ENCODE results near the gene MCM10. TPM values are rescaled to one million over a fixed set of nuclear protein-coding genes. Genes with fewer than 3 reads are reported as not detected.

The MCM10 gene
- total and polyA plus RNA-seq, 2 donors from 2014 or later: 0.50 TPM; not detected in 1

DNA sequence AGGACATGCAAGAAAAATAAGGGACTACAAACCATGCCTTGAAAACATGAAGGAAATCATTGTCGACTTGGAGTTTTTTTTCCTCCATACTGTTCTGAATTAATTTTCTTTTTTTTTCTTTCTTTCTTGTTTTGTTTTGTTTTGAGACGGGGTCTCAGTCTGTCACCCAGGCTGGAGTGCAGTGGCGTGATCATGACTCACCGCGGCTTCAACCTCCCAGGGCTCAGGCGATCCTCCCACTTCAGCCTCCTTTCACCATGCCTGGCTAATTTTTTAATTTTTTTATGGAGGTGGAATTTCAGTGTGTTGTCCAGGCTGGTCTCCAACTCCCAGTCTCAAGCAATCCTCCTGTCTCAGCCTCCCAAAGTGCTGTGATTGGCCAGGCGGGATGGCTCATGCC, 61.2 kb downstream of the MCM10 start:
- DNase-seq: peak in 1 of 5 donors; percentile 5
- no peaks in the 10 kb centered on the region for H3K27me3 ChIP-seq (ENCODE audit: control insufficient read depth, insufficient read depth, low read length)
- TF ChIP-seq, protein P1, sequence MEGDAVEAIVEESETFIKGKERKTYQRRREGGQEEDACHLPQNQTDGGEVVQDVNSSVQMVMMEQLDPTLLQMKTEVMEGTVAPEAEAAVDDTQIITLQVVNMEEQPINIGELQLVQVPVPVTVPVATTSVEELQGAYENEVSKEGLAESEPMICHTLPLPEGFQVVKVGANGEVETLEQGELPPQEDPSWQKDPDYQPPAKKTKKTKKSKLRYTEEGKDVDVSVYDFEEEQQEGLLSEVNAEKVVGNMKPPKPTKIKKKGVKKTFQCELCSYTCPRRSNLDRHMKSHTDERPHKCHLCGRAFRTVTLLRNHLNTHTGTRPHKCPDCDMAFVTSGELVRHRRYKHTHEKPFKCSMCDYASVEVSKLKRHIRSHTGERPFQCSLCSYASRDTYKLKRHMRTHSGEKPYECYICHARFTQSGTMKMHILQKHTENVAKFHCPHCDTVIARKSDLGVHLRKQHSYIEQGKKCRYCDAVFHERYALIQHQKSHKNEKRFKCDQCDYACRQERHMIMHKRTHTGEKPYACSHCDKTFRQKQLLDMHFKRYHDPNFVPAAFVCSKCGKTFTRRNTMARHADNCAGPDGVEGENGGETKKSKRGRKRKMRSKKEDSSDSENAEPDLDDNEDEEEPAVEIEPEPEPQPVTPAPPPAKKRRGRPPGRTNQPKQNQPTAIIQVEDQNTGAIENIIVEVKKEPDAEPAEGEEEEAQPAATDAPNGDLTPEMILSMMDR (IDR thresholded peaks at IDR 0.05; ENCODE audit: borderline replicate concordance, extremely low read depth, insufficient read depth): no peak
- H3K4me3 ChIP-seq (ENCODE audit: low read length in 3 of 3): no peak overlapping the region
- no peaks in the 10 kb centered on the region for H3K9me3 ChIP-seq (ENCODE audit: control insufficient read depth in 2 of 3, insufficient read depth in 1 of 3, low read length in 3 of 3)
- intact Hi-C loops (cut with DNase I): no loop called here
- H3K36me3 ChIP-seq (ENCODE audit: control insufficient read depth in 2 of 3, insufficient read depth in 3 of 3, low read length in 3 of 3): no peaks in the 10 kb centered on the region
- H3K9ac ChIP-seq (ENCODE audit: low read length in 3 of 3): no peak overlapping the region
- no peak for FAIRE-seq
- H3K4me1 ChIP-seq (ENCODE audit: control insufficient read depth in 2 of 3, insufficient read depth in 2 of 3, low read depth in 1 of 3, low read length in 3 of 3): no peaks in the 10 kb centered on the region
- no peak overlapping the region for H3K27ac ChIP-seq (ENCODE audit: low read depth in 2 of 2, low read length in 2 of 2)

DNA sequence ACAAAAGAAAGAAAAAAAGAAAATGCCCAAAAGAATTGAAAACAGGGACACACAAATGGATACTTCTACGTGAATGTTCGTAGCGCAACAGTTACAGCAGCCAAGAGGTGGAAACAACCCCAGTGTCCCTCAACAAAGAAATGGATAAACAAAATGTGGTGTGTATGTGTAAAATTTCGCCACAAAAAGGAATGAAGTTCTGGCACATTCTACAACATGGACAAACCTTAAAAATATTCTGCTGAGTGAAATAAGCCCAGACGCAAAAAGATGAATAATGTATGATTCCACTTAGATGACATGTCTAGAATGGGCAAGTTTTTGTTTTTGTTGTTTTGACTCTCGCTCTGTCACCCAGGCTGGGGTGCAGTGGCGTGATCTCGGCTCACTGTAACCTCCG, 61.9 kb downstream of the MCM10 start:
- FAIRE-seq (no peak), DNase-seq (no peak)
- H3K4me1 ChIP-seq (ENCODE audit: control insufficient read depth in 2 of 3, insufficient read depth in 2 of 3, low read depth in 1 of 3, low read length in 3 of 3): no peaks in the 10 kb centered on the region
- no peak overlapping the region for H3K4me3 ChIP-seq (ENCODE audit: low read length in 3 of 3)
- no peaks in the 10 kb centered on the region for H3K36me3 ChIP-seq (ENCODE audit: control insufficient read depth in 2 of 3, insufficient read depth in 3 of 3, low read length in 3 of 3)
- no peaks in the 10 kb centered on the region for H3K9me3 ChIP-seq (ENCODE audit: control insufficient read depth in 2 of 3, insufficient read depth in 1 of 3, low read length in 3 of 3)
- TF ChIP-seq, protein P1 (IDR thresholded peaks at IDR 0.05; ENCODE audit: borderline replicate concordance, extremely low read depth, insufficient read depth): no peak
- no peak overlapping the region for H3K9ac ChIP-seq (ENCODE audit: low read length in 3 of 3)
- no peaks in the 10 kb centered on the region for H3K27me3 ChIP-seq (ENCODE audit: control insufficient read depth, insufficient read depth, low read length)
- no peak overlapping the region for H3K27ac ChIP-seq (ENCODE audit: low read depth in 2 of 2, low read length in 2 of 2)
- intact Hi-C loops (cut with DNase I): no loop called here

DNA sequence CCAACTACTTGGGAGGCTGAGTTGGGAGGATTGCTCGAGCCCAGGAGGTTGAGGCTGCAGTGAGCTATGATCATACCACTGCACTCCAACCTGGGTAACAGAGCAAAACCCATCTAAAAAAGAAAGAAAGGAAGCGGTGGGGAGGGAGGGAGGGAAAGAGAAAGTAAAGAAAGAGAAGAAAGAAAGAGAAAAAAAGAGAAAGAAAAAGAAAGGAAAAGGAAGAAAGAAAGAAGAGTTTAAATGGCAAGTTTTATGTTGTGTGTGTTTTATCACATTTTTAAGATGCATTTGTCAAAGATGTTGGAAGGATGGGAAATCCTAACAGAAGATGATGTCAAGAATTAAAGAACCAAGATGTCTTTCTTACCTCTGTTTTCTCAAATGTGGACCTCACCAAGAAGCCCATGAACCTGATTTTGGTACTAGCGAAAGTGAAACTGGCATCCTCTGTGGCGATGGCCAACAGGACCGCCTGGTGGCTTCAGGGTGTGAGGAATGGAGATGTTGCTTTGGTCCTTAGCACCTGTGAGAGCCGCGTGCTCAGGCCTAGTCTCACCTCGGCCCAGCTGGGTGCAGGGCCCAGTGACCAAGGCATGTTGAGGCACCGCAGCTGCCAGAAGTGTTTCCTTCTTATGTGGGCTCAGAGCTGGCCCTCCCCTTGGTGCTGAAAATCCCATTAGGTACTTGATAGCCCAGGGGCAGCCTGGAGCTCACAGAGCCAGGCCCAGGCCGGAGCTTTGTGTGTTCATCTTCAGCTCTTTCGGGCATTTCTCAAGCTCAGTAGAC, 63.0 kb downstream of the MCM10 start:
- Histone ChIP-seq H3K4me1 (ENCODE audit: control insufficient read depth in 2 of 3, insufficient read depth in 2 of 3, low read depth in 1 of 3, low read length in 3 of 3) (no peaks in the 10 kb centered on the region), H3K27ac (ENCODE audit: low read depth in 2 of 2, low read length in 2 of 2) (no peak overlapping the region), H3K9ac (ENCODE audit: low read length in 3 of 3) (no peak overlapping the region), H3K9me3 (ENCODE audit: control insufficient read depth in 2 of 3, insufficient read depth in 1 of 3, low read length in 3 of 3) (no peaks in the 10 kb centered on the region), H3K27me3 (ENCODE audit: control insufficient read depth, insufficient read depth, low read length) (no peaks in the 10 kb centered on the region), H3K36me3 (ENCODE audit: control insufficient read depth in 2 of 3, insufficient read depth in 3 of 3, low read length in 3 of 3) (no peaks in the 10 kb centered on the region), H3K4me3 (ENCODE audit: low read length in 3 of 3) (no peak overlapping the region)
- intact Hi-C loops (cut with DNase I): no loop called here
- no peak for DNase-seq
- no peak for FAIRE-seq
- TF ChIP-seq, protein P1 (IDR thresholded peaks at IDR 0.05; ENCODE audit: borderline replicate concordance, extremely low read depth, insufficient read depth): no peak
